HG03139 (cell line): ENCODE measurements around the gene PPP1R2C.

ENCODE experiments used
- ATAC-seq: cut with Tn5 transposase; IDR thresholded peaks from one replicate; pipeline ENCODE4 v1.9.1; 2021; ENCODE audit not compliant: unreplicated experiment

Gene PPP1R2C

DNA sequence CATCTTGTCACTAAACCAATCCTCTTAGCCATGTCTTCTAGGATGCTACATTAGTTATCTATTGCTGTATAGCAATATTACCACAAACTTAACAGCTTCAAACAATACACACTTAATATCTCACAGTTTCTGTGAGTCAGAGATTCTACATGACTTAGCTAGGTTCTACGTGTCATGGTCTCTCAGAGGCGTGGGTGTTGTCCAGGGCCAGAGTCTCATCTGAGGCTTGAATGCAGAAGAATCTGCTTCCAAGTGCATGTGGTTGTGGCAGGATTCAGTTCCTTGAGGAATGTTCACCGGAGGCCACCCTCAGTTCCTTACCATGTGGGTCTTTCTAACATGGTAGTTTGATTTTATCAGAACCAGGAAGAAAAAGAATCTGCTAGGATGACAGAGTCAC lies 26.4 kb downstream of the PPP1R2C start:
- ATAC-seq = no peak

DNA sequence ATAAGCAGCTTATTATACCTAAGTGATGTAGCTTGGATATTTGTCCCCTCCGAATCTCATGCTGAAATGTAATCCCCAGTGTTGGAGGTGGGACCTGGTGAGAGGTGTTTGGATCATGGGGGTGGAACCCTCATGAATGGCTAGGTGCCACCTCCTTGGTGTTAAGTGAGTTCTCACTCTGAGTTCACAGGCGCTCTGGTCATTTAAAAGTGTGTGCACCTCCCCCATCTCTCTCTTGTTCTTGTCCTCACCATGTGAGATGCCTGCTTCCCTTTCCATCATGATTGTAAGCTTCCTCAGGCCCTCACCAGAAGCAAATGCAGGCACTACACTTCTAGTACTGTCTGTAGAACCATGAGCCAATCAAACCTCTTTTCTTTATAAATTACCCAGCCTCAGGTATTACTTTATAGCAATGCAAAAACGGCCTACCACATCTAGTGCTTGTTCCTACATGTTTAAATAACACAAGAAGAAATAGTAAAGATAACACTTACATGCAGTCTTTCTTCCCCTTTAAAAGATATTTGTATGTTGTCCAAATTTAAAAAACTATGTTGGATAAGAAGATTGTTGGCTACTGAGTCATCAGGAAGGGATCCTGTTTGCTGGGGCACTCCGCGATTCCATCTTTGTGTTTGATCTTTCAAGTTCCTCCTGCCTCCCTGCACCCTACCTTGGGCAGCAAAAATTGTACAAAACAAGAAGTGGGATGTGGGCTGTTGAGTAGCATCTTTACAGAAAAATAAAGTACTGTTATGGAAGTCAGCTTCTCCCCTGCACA lies 29.7 kb downstream of the PPP1R2C start:
- no peak for ATAC-seq

DNA sequence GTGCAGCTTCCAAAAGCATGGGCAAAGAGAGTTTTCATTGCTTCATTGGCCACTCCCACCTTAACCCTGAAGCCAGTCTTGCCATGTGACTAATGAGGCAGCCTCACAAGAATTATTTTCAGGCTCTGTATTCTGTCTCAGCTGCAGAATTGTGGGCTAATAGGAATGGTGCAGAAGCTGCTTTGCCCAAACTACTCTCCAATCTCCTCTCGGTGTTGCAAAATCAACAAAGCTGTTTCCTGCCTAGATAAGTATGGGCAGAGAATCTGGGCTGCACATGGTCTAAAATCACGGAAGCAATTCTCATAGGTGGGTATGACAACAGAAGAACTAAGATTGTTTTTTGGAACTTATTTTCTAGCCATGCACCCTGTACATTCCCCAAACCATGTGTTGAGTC lies 31.4 kb downstream of the PPP1R2C start:
- no peak for ATAC-seq

DNA sequence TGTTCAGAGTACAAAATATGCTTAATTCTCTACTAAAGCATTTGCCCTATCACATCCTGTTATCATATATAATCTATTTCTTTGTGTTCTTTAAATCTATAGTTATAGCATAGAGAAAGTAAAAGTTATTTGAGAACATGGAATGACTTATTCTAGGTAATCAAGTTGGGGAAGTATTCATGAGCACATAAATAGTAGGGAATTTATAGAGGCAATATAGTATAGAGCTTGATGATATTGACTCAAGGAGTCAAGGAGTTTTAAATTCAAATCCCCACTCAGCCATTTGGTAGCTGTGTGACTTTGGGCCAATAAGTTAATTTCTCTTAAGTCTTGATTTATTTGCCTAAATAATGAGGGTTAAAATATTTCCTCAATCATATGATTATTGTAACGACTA lies 37.5 kb downstream of the PPP1R2C start:
- no peak for ATAC-seq

DNA sequence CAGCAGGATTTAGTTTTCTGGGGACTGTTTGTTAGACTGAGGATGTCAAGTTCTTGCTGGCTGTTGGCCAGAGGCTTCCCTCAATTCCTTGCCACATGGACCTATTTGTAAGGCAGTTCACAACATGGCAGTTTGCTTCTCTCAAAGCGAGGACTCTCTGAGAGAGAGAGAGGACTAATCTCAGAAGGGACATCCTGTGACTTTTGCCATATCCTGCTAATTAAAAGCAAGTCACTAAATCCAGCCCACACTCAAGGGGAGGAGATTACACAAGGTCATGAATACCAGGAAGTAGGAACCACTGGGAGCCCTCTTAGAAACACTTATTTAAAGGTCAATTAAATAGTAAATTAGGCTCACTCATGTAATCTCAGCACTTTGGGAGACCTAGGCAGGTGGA lies 38.2 kb downstream of the PPP1R2C start:
- ATAC-seq = no peak

DNA sequence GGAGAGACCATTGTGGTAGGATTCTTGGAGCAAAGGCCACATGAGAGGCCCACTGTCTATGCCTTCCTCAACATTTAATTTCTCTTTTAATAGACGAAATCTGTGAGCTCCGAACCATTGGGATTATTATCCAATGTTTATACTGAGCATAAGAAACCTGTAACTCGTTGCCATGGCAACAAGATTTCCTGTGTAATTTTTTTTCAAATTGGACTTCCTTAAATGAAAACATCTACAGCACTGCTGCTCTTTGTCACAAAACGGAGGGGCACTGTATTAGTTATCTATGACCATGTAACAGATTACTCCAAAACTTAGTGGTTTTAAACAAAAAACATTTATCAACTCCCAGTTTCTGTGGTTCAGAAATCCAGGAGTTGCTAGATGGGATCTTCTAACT lies 38.7 kb downstream of the PPP1R2C start:
- no peak for ATAC-seq

DNA sequence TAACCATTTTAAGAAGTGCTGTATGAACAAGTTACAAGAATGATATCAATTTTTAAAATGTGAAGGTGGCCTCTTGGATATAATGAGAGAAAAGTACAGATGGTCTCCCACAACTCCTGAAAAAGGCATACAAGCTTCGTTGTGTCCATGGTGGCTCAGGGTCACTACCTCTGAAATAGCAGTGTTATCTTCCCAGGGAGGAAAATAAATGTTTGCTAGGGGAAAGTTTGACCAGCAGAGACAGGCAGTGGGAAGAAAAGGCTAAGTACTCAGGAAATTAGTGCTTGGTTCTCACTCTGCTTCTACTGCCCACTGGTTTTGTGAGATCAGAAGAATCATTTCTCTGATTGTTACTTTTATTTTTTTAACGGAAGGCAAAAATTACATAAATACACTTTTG lies 39.4 kb downstream of the PPP1R2C start:
- no peak for ATAC-seq

DNA sequence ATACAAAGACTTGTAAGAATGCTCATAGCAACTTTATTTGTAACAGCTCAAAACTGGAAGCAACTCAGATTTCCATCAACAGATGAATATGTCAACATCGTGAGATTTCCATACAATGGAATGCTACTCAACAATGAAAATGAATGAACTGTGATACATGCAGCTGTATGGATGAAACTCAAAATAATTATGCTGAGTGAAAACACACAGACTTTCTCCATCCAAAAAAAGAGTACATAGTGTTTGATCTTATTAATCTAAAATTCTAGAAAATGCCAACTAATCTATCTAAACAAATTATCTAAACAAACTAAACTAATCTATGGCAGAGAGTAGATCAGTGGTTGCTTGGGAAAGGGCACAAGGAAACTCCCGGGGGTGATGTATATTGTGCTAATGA lies 42.7 kb downstream of the PPP1R2C start:
- no peak for ATAC-seq

DNA sequence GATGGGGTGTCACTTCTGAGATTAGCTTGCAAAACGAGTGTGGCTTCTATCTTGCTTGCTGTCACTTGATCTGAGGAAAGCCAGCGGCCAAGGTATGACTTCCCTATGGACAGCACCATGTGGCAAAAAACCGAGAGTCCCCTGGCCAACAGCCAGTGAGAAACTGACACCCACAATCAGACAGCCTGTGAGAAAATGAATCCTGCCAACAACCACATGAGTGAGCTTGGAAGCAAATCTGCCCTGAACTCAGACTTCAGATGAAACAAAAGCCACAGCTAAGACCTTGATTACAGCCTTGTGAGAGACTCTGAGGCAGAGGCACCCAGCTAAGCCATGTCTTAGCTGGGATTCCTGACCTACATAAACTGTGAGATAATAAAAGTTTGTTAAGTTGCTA lies 45.5 kb downstream of the PPP1R2C start:
- ATAC-seq = no peak
